ENCODE results near the gene NETO1. TPM values are rescaled to one million over a fixed set of nuclear protein-coding genes. Genes with fewer than 3 reads are reported as not detected.

The NETO1 gene
- total and polyA plus RNA-seq, 2 of the 13 experiments (the other 11 are each of a cell fraction or from before 2014, with no cell fraction given) = not detected

- TF ChIP-seq, protein P1, sequence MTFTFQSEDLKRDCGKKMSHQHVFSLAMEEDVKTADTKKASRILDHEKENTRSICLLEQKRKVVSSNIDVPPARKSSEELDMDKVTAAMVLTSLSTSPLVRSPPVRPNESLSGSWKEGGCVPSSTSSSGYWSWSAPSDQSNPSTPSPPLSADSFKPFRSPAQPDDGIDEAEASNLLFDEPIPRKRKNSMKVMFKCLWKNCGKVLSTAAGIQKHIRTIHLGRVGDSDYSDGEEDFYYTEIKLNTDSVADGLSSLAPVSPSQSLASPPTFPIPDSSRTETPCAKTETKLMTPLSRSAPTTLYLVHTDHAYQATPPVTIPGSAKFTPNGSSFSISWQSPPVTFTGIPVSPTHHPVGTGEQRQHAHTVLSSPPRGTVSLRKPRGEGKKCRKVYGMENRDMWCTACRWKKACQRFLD (CRISPR knock-in tag; IDR thresholded peaks at IDR 0.05; ENCODE audit: borderline replicate concordance) = no peak
- TF ChIP-seq ZNF138 (CRISPR knock-in tag; IDR thresholded peaks at IDR 0.05; ENCODE audit: low read depth) (no peak), ZBTB26 (CRISPR knock-in tag; IDR thresholded peaks at IDR 0.05; ENCODE audit: borderline replicate concordance) (no peak), ZNF773 (CRISPR knock-in tag; IDR thresholded peaks at IDR 0.05; ENCODE audit: borderline replicate concordance) (no peak), ZNF713 (CRISPR knock-in tag; IDR thresholded peaks at IDR 0.05) (no peak), KLF13 (CRISPR knock-in tag; IDR thresholded peaks at IDR 0.05) (no peak), ZC3H13 (CRISPR knock-in tag; IDR thresholded peaks at IDR 0.05) (no peak), GABPB1 (CRISPR knock-in tag; IDR thresholded peaks at IDR 0.05) (no peak), NAIF1 (CRISPR knock-in tag; IDR thresholded peaks at IDR 0.05; ENCODE audit: borderline replicate concordance) (no peak)
- TF ChIP-seq, protein P2, sequence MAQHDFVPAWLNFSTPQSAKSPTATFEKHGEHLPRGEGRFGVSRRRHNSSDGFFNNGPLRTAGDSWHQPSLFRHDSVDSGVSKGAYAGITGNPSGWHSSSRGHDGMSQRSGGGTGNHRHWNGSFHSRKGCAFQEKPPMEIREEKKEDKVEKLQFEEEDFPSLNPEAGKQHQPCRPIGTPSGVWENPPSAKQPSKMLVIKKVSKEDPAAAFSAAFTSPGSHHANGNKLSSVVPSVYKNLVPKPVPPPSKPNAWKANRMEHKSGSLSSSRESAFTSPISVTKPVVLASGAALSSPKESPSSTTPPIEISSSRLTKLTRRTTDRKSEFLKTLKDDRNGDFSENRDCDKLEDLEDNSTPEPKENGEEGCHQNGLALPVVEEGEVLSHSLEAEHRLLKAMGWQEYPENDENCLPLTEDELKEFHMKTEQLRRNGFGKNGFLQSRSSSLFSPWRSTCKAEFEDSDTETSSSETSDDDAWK (CRISPR knock-in tag; IDR thresholded peaks at IDR 0.05) = no peak
Measured at GRCh38 chr18:72866901-72867745, 664 bp downstream of the NETO1 start (continued).

All from HepG2 (cell line).